Prostate gland (tissue), 2 donors: ENCODE results near the gene DEGS2.

Experiments
- POLR2A ChIP-seq: fragments of 450-650 bp; IDR thresholded peaks from one replicate; pipeline ENCODE4 v1.6.1; 2016; ENCODE audit warnings: antibody characterized with exemption, mild to moderate bottlenecking
- TF ChIP-seq, protein P1 (sequence below), 4 experiments: fragments of 200-600 bp in 2 of 4; fragments of 450-650 bp in 2 of 4; sonication (generic) in 2 of 4; IDR thresholded peaks; 1 replicate in 3 of 4; 2 replicates in 1 of 4; pipeline ENCODE4 v1.5.1; 2016 to 2019; ENCODE audit warnings: antibody characterized with exemption in 4 of 4, mild to moderate bottlenecking in 2 of 4, moderate library complexity in 2 of 4

DNA sequence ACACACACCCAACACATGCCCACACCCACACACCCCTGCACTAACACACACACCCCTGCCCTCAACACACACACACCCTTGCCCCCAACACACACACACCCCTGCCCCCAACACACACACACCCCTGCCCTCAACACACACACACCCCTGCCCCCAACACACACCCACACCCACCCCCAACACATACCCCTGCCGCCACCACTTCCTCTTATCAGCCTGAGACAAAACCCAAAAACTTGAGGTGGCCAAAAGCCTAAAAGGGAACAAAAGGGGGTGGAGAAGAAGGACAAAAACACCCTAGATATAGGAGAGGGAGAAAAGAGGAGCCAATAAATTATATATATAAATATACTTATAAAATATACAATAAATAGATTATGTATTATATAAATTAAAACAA is 9.1 kb upstream of the DEGS2 start:
- TF ChIP-seq, protein P1, sequence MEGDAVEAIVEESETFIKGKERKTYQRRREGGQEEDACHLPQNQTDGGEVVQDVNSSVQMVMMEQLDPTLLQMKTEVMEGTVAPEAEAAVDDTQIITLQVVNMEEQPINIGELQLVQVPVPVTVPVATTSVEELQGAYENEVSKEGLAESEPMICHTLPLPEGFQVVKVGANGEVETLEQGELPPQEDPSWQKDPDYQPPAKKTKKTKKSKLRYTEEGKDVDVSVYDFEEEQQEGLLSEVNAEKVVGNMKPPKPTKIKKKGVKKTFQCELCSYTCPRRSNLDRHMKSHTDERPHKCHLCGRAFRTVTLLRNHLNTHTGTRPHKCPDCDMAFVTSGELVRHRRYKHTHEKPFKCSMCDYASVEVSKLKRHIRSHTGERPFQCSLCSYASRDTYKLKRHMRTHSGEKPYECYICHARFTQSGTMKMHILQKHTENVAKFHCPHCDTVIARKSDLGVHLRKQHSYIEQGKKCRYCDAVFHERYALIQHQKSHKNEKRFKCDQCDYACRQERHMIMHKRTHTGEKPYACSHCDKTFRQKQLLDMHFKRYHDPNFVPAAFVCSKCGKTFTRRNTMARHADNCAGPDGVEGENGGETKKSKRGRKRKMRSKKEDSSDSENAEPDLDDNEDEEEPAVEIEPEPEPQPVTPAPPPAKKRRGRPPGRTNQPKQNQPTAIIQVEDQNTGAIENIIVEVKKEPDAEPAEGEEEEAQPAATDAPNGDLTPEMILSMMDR (IDR thresholded peaks at IDR 0.05) = no peak
- no peak for TF ChIP-seq POLR2A
